ENCODE data around the gene AMER2.
"Not testable (repeated sequence)": the region's sequence is repeated elsewhere in the genome, so short reads cannot be mapped to it uniquely, and the experiment has no call there.

AMER2 gene

DNA sequence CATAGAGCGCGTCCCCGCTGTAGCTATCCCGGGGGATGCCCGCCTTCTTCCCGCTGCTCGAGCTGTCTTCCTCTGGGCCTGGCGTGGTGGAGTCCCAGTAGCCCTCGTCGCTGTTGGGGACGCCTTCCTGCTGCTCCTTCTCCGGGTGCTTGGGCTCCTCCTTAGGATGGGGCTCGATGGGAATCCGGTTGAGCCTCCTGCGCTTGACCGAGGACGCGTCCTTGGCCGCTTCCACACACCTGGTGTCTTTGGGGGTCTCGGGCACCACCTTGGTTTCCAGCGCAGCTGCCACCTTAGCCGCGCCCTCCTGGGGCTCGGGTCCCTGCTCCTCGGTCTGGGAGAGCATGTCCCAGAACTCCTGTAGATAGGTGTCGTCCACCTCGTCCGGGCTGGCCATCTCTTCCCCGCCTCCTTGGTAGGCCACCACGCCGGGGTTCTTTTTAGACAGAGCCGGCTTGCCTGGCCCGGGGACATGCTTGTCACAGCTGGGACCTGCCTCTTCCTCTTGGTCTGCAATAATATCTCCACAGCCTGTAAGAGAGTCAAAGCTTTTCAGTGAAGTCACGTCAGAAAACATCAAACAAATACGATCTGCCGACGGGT lies 2.0 kb downstream of the AMER2 start:
- TF ChIP-seq, protein P1, sequence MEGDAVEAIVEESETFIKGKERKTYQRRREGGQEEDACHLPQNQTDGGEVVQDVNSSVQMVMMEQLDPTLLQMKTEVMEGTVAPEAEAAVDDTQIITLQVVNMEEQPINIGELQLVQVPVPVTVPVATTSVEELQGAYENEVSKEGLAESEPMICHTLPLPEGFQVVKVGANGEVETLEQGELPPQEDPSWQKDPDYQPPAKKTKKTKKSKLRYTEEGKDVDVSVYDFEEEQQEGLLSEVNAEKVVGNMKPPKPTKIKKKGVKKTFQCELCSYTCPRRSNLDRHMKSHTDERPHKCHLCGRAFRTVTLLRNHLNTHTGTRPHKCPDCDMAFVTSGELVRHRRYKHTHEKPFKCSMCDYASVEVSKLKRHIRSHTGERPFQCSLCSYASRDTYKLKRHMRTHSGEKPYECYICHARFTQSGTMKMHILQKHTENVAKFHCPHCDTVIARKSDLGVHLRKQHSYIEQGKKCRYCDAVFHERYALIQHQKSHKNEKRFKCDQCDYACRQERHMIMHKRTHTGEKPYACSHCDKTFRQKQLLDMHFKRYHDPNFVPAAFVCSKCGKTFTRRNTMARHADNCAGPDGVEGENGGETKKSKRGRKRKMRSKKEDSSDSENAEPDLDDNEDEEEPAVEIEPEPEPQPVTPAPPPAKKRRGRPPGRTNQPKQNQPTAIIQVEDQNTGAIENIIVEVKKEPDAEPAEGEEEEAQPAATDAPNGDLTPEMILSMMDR (IDR thresholded peaks at IDR 0.05; ENCODE audit: insufficient read depth, missing control alignments) = no peak
- no peak for DNase-seq (ENCODE audit: insufficient read length, low spot score)
- FAIRE-seq = no peak

DNA sequence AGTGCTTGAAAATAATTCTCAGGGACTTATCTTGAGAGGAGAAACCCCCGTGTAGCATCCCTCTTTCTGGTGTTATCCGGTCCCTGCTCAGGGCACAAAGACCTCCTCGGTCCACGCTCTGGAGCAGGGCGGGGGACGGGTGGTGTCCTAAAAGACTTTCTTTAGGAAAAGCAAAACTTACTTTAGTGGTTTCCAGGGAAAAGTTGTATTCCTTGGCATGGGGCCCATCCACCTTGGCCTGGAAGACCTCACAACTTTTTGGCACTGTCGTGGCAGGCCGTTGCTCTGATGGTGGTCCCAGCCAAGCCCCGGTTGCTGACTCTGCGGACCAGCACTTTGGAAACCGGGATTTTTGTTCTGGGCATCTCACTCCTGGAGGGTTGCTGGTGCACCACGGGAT lies 2.7 kb downstream of the AMER2 start:
- FAIRE-seq (no peak), DNase-seq (ENCODE audit: insufficient read length, low spot score) (no peak)
- TF ChIP-seq, protein P1 (IDR thresholded peaks at IDR 0.05; ENCODE audit: insufficient read depth, missing control alignments) = no peak

DNA sequence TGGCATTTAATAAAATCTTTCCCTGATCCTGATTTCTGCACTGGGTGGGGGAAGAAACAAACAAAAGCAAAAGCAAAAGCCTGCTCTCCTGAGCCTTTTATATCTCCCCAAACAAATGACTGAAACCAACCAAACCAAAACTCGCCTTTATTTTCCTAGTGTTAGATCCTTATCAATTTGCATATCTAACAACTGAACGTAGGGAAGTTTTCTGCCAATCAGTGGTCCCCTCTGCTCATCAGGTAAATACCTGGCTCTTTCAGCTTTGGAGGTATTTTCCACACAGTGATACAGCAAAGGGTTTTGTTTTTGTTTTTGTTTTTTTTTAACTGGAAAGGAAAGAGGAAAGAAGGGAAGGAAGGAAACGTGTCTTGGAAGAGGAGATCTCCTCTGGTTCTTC lies 3.3 kb downstream of the AMER2 start:
- TF ChIP-seq, protein P1 (IDR thresholded peaks at IDR 0.05; ENCODE audit: insufficient read depth, missing control alignments) = no peak
- no peak for DNase-seq (ENCODE audit: insufficient read length, low spot score)
- no peak for FAIRE-seq

DNA sequence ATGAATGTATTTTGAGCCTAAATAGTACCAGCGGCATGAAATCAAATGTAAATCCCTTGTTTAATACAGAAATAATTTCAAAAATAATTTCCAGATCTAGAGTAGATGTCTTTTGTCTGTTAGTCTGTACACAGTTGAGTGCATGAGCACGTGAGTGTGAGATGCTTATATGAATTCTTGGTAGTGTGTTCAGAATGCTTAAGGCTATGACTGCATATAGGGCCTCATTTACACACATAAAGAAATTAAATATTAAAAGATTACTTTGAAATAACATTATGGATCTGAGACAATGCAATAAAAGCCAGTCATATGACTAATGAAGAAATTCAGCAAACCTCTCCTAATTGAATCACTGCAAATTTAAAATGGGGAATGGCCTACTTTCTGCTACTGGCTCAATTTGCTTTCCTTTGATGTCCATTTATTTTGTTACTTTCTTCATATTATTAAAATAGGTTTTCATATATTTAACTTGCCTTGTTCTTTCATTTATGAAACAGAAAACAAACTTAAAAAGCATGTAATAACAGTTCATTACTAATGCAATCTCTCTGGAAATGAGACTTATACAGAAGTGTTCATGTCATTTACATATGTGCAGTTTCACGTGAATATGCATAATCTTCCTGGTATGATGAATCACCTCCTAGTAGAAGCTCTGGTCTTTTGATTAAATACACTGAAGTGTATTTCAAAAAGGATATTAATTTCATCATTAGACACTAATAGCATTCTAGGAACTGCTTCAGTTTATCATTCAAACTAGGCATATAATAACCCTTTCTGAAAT lies 4.5 kb downstream of the AMER2 start:
- TF ChIP-seq, protein P1 (IDR thresholded peaks at IDR 0.05; ENCODE audit: insufficient read depth, missing control alignments) = no peak
- DNase-seq (ENCODE audit: insufficient read length, low spot score) = no peak
- peak; percentile 69 for FAIRE-seq

DNA sequence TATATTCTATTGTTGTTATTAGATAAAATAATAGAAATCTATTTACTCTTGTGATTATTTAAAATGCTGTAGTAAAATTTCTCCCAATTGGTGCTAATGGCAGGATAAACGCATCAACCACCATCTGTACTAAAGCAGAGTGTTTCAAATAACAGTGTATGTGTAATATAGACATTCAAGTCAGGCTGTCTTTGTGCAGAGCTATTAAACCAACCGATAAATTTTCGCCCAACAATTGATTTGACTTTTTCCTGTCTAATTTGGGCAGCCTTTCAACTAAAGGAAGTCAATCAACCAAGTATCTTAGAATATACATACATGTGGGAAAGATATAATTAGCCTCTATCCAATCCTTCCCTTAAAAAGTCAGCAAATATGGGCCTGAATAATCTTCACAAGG lies 5.8 kb downstream of the AMER2 start:
- TF ChIP-seq, protein P1 (IDR thresholded peaks at IDR 0.05; ENCODE audit: insufficient read depth, missing control alignments) = no peak
- DNase-seq (ENCODE audit: insufficient read length, low spot score) = no peak
- no peak for FAIRE-seq

DNA sequence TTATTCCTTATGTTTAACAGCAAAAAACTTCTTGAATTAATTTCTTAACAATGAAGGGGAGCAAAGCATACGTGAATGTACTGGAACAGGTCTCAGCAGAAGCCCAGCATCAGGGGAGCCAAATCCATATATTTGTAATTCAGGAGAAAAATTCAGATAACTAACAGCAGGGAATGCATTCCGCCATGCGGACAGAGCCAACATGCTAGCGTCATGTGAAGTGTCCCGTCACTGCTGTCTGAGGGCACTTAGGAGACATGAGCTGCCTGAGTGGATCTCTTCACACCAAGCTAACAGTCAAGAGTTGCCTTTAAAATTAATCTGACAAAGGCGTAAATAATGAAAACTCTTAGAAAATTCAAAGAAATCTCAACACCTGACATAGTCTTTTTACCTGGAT lies 6.4 kb downstream of the AMER2 start:
- TF ChIP-seq, protein P1 (IDR thresholded peaks at IDR 0.05; ENCODE audit: insufficient read depth, missing control alignments) = no peak
- DNase-seq (ENCODE audit: insufficient read length, low spot score) (no peak), FAIRE-seq (peak; percentile 64)

DNA sequence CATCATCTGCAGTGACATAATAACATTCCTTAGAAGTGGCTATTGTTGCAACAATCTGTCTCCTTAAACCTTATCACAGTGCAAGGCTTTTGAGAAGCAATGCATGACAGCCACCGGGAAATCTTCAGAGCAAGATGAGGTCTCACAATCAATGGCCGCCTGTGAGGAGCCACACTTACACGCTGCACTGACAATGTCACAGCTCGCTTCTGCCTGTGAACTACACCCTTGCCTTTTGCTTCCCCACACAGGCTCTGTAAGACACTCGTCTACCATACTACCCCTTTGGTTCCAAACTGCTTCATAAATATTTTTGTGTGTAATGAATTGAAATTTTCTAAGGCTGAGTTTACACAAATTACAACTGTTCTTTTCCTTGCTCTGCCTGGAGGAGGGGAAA lies 6.9 kb downstream of the AMER2 start:
- DNase-seq (ENCODE audit: insufficient read length, low spot score); FAIRE-seq: not testable (repeated sequence)
